ENCODE results near the gene FXN. TPM values are rescaled to one million over a fixed set of nuclear protein-coding genes. Genes with fewer than 3 reads are reported as not detected.

Gene FXN
- total RNA-seq, 1 experiment from 2014 or later = 17.8 TPM

- no TSS peak for BruUV-seq (replicated peaks)
- in situ Hi-C loops (cut with HindIII; ENCODE audit: low pct_unique_long_range_greater_than_20kb, low sequenced_read_pairs) (no loop called here), intact Hi-C loops (cut with micrococcal nuclease; ENCODE audit: unreplicated experiment) (no loop called here)
- Histone ChIP-seq H3K4me1 (ENCODE audit: control insufficient read depth, insufficient read depth, low read length) (no peaks in the 10 kb centered on the region), H3K9me3 (ENCODE audit: control insufficient read depth, insufficient read depth, low read depth, low read length) (no peaks in the 10 kb centered on the region), H3K27me3 (ENCODE audit: control insufficient read depth, insufficient read depth, low read length) (no peaks in the 10 kb centered on the region), H3K27ac (ENCODE audit: low read length) (peak overlapping the region; percentile 62), H3K4me3 (ENCODE audit: low read depth in 2 of 2, low read length in 2 of 2) (peak overlapping the region; percentile 78 to 84), H3K36me3 (ENCODE audit: control insufficient read depth, insufficient read depth, low read length) (no peaks in the 10 kb centered on the region; the same call in 1 of the 2 replicates)
- POLR2A ChIA-PET = interaction anchor here (0.5 kb wide), 1 partner anchor 694 kb away, joined by 3 read pairs; no protein-coding TSS in a partner anchor
- DNase-seq (ENCODE audit: low read depth, low spot score) (no peak), ATAC-seq (peak; percentile 31; the same call in 1 of the 2 replicates)
- no peak for TF ChIP-seq REST (IDR thresholded peaks at IDR 0.05; ENCODE audit: insufficient read depth in 1 of 2, low read depth in 2 of 2, low read length in 1 of 2)
- TF ChIP-seq TCF7L2 (IDR thresholded peaks at IDR 0.05; ENCODE audit: low read depth, low read length) = no peak
- TF ChIP-seq SIN3A (IDR thresholded peaks at IDR 0.05; ENCODE audit: borderline replicate concordance, insufficient read depth, low read depth, low read length) = no peak
- TF ChIP-seq POLR2AphosphoS5 (IDR thresholded peaks at IDR 0.05; ENCODE audit: low read depth, low read length) = no peak
- CTCF ChIA-PET = interaction anchor here (0.8 kb wide), 1 partner anchor 157 kb away, joined by 5 read pairs; no protein-coding TSS in a partner anchor
Measured at GRCh38 chr9:69036309-69036708, 757 bp downstream of the FXN start.

- no peaks in the 10 kb centered on the region for H3K27me3 ChIP-seq (ENCODE audit: control insufficient read depth, insufficient read depth, low read length)
- BruUV-seq (replicated peaks) = no TSS peak
- H3K27ac ChIP-seq (ENCODE audit: low read length) = peak overlapping the region; percentile 62
- no peak for TF ChIP-seq CTCF (IDR thresholded peaks at IDR 0.05)
- TF ChIP-seq REST (IDR thresholded peaks at IDR 0.05; ENCODE audit: insufficient read depth in 1 of 2, low read depth in 2 of 2, low read length in 1 of 2) = no peak
- TF ChIP-seq SIN3A (IDR thresholded peaks at IDR 0.05; ENCODE audit: borderline replicate concordance, insufficient read depth, low read depth, low read length) = no peak
- no peak for TF ChIP-seq TCF7L2 (IDR thresholded peaks at IDR 0.05; ENCODE audit: low read depth, low read length)
- no peak for TF ChIP-seq POLR2AphosphoS5 (IDR thresholded peaks at IDR 0.05; ENCODE audit: low read depth, low read length)
- H3K9me3 ChIP-seq (ENCODE audit: control insufficient read depth, insufficient read depth, low read depth, low read length) = no peaks in the 10 kb centered on the region
- H3K4me1 ChIP-seq (ENCODE audit: control insufficient read depth, insufficient read depth, low read length) = no peaks in the 10 kb centered on the region
- ATAC-seq = no peak
- in situ Hi-C loops (cut with HindIII; ENCODE audit: low pct_unique_long_range_greater_than_20kb, low sequenced_read_pairs) = no loop called here
- no peak for DNase-seq (ENCODE audit: low read depth, low spot score)
- POLR2A ChIA-PET = no interaction called here
- H3K36me3 ChIP-seq (ENCODE audit: control insufficient read depth, insufficient read depth, low read length) = no peaks in the 10 kb centered on the region; the same call in 1 of the 2 replicates
- intact Hi-C loops (cut with micrococcal nuclease; ENCODE audit: unreplicated experiment) = no loop called here
- CTCF ChIA-PET = no interaction called here
- peak overlapping the region; percentile 78 to 84 for H3K4me3 ChIP-seq (ENCODE audit: low read depth in 2 of 2, low read length in 2 of 2)
Measured at GRCh38 chr9:69036799-69037198, 1.2 kb downstream of the FXN start.

All from Panc1 (cell line).